A673 (cell line): ENCODE results near the gene PLTP. TPM values are rescaled to one million over a fixed set of nuclear protein-coding genes. Genes with fewer than 3 reads are reported as not detected.

ENCODE experiments used
- BruUV-seq: library from RNA; stranded (reverse); fragments of 400-500 nt; replicated peaks from 2 replicates; lab custom pipeline; 2021; lab: Mats Ljungman, UMichigan
- CTCF ChIA-PET: fragments of 300-600 bp; sonication (Branson Sonifier 250); formaldehyde crosslinking; loops from one replicate; lab custom pipeline; 2022; ENCODE audit warnings: antibody characterized with exemption; lab: Charles Lee
- POLR2A ChIA-PET: fragments of 300-600 bp; sonication (Branson Sonifier 250); formaldehyde crosslinking; loops from one replicate; lab custom pipeline; 2022; ENCODE audit warnings: antibody characterized with exemption; ENCODE audit not compliant: low non-redundant PET; lab: Charles Lee
- DNase-seq: peaks from one replicate; pipeline ENCODE4 v3.0.0-alpha.2; 2015; ENCODE audit warnings: low spot score
- H3K27ac ChIP-seq: fragments of 200-600 bp; sonication (generic); 2 replicates; pipeline ENCODE4 v1.5.1; 2016; ENCODE audit warnings: mixed run types, low read depth, mild to moderate bottlenecking, mixed read lengths, antibody characterized with exemption, low read length; ENCODE audit not compliant: poor library complexity, severe bottlenecking
- H3K27me3 ChIP-seq: fragments of 200-600 bp; sonication (generic); replicated peaks from 2 replicates; pipeline ENCODE4 v1.6.1; 2017; ENCODE audit warnings: mixed run types, low read depth, mild to moderate bottlenecking, mixed read lengths, antibody characterized with exemption, low read length; ENCODE audit not compliant: insufficient read depth, poor library complexity
- H3K36me3 ChIP-seq: fragments of 200-600 bp; sonication (generic); 2 replicates; pipeline ENCODE4 v1.6.1; 2016; ENCODE audit warnings: mixed run types, mild to moderate bottlenecking, mixed read lengths, antibody characterized with exemption, low read length; ENCODE audit not compliant: insufficient read depth, poor library complexity, severe bottlenecking
- H3K4me1 ChIP-seq: fragments of 200-600 bp; sonication (generic); 2 replicates; pipeline ENCODE4 v1.6.1; 2017; ENCODE audit warnings: mixed run types, mild to moderate bottlenecking, mixed read lengths, antibody characterized with exemption, low read length; ENCODE audit not compliant: insufficient read depth, poor library complexity, severe bottlenecking
- H3K4me3 ChIP-seq: fragments of 200-600 bp; sonication (generic); 2 replicates; pipeline ENCODE4 v1.5.1; 2016; ENCODE audit warnings: low read depth, mixed run types, mild to moderate bottlenecking, mixed read lengths, low read length; ENCODE audit not compliant: poor library complexity, severe bottlenecking
- H3K9me3 ChIP-seq: fragments of 200-600 bp; sonication (generic); 2 replicates; pipeline ENCODE4 v1.6.1; 2016; ENCODE audit warnings: mixed run types, low read depth, mild to moderate bottlenecking, mixed read lengths, antibody characterized with exemption, low read length; ENCODE audit not compliant: poor library complexity, severe bottlenecking
- EZH2 ChIP-seq: fragments of 200-600 bp; sonication (generic); IDR thresholded peaks from 2 replicates; pipeline ENCODE4 v1.6.1; 2017; ENCODE audit warnings: borderline replicate concordance, low read depth, mild to moderate bottlenecking, mixed read lengths, antibody characterized with exemption, low read length; ENCODE audit not compliant: poor library complexity, severe bottlenecking
- intact Hi-C: fragments of 100-400 bp; cut with micrococcal nuclease; formaldehyde crosslinking; loops from one replicate; pipeline ENCODE4 v1.10.0; 2022; ENCODE audit not compliant: unreplicated experiment
- total RNA-seq: library from RNA; stranded (reverse); gene quantifications from 2 replicates; pipeline ENCODE4 v1.2.3, GENCODE V29; 2021
- TF ChIP-seq, protein P1 (sequence below): fragments of 300-800, 200-600 bp; sonication (generic); conservative IDR thresholded peaks from 2 replicates; pipeline ENCODE4 v1.5.1; 2017; ENCODE audit warnings: low read depth, mild to moderate bottlenecking, antibody characterized with exemption, low read length, moderate library complexity, mixed read lengths

The PLTP gene
- total RNA-seq, 1 experiment from 2014 or later = 58.3 TPM

DNA sequence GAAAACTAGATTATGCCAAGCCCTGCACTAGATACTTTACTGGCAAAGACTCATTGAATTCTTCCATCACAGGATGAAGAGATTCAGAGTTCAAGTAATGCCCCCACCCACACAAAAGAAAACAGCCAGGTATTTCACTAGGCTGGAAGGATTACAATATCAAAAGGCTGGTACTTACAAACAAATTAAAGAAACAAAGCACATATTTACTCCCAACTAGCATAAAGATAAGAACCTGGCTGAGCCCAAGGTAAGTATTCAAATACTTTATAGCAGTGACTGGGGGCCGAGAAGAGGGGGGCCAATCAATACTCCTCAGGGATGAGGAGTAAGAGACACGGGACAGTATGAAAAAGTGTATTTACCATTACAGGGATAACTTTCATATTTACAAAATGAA is 58.5 kb downstream of the PLTP start:
- POLR2A ChIA-PET = no interaction called here
- no peak for DNase-seq
- intact Hi-C loops = no loop called here

DNA sequence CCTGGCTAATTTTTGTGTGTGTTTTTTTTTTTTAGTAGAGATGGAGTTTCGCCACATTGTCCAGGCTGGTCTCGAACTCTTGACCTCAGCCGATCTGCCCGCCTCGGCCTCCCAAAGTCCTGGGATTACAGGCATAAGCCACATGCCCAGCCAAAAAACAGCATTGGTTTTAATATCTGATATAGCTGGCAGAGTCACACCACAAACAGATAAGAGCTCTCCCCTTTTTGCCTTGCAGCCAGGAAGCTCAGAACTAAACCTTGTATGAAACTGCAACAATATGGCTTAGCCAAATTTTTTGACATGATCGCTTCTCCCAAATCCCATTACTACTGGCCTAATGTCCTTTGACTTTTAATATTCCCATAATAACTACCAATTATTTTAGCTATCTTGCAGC is 59.6 kb downstream of the PLTP start:
- Histone ChIP-seq H3K36me3 (peaks cover 6% of the 10 kb centered on the region), H3K27me3 (no peaks in the 10 kb centered on the region), H3K4me1 (peaks cover 5% of the 10 kb centered on the region), H3K4me3 (no peak overlapping the region), H3K27ac (no peak overlapping the region), H3K9me3 (no peaks in the 10 kb centered on the region)
- ChIA-PET POLR2A (no interaction called here), CTCF (interaction anchor here (0.6 kb wide), 1 partner anchor 9 kb away, joined by 4 read pairs; no protein-coding TSS in a partner anchor)
- intact Hi-C loops = no loop called here
- BruUV-seq = no TSS peak
- TF ChIP-seq, protein P1, sequence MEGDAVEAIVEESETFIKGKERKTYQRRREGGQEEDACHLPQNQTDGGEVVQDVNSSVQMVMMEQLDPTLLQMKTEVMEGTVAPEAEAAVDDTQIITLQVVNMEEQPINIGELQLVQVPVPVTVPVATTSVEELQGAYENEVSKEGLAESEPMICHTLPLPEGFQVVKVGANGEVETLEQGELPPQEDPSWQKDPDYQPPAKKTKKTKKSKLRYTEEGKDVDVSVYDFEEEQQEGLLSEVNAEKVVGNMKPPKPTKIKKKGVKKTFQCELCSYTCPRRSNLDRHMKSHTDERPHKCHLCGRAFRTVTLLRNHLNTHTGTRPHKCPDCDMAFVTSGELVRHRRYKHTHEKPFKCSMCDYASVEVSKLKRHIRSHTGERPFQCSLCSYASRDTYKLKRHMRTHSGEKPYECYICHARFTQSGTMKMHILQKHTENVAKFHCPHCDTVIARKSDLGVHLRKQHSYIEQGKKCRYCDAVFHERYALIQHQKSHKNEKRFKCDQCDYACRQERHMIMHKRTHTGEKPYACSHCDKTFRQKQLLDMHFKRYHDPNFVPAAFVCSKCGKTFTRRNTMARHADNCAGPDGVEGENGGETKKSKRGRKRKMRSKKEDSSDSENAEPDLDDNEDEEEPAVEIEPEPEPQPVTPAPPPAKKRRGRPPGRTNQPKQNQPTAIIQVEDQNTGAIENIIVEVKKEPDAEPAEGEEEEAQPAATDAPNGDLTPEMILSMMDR = no peak
- no peak for TF ChIP-seq EZH2
- no peak for DNase-seq

More for the DNA sequence above, 58.5 kb downstream of the PLTP start:
- Histone ChIP-seq H3K36me3 (no peaks in the 10 kb centered on the region), H3K27ac (no peak overlapping the region), H3K4me3 (no peak overlapping the region), H3K9me3 (no peaks in the 10 kb centered on the region), H3K27me3 (no peaks in the 10 kb centered on the region), H3K4me1 (peaks cover 5% of the 10 kb centered on the region)
- CTCF ChIA-PET = no interaction called here
- TF ChIP-seq, protein P1 = no peak
- no peak for TF ChIP-seq EZH2
- no TSS peak for BruUV-seq

DNA sequence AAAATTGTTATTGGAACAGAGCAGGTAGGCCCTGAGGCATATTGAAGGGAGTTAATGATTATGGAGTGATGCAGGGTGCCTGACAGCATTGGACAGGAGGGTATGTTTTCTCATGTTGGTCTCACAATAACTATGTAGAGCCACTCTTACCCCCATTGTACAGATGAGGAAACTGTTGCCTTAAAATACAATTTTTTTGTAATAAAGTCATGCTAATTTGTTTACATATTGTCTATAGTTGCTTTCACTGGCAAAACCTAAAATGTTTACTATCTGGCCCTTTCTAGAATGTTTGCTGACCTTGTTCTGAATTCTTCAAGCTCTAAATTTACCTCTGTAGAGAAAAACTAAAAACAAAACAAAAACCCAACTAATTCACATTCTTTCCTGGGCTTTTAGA is 60.5 kb downstream of the PLTP start:
- Histone ChIP-seq H3K27ac (no peak overlapping the region), H3K4me3 (no peak overlapping the region), H3K36me3 (peaks cover 6% of the 10 kb centered on the region), H3K4me1 (peaks cover 5% of the 10 kb centered on the region), H3K9me3 (no peaks in the 10 kb centered on the region), H3K27me3 (no peaks in the 10 kb centered on the region)
- no peak for DNase-seq
- POLR2A ChIA-PET = no interaction called here
- no peak for TF ChIP-seq EZH2
- TF ChIP-seq, protein P1 = no peak
- CTCF ChIA-PET = no interaction called here
- intact Hi-C loops = no loop called here
- no TSS peak for BruUV-seq
